ENCODE data around the gene LY6G6F. TPM values are rescaled to one million over a fixed set of nuclear protein-coding genes. Genes with fewer than 3 reads are reported as not detected.

Gene LY6G6F
- polyA plus RNA-seq, 1 of the 3 experiments (the other 2 are of a cell fraction): not detected

- Histone ChIP-seq H4K20me1 (ENCODE audit: insufficient read depth) (peaks cover 6% of the 10 kb centered on the region; the same call in 1 of the 2 replicates), H3K9ac (no peak overlapping the region), H3K27me3 (ENCODE audit: insufficient read depth) (no peaks in the 10 kb centered on the region), H3K4me1 (ENCODE audit: control insufficient read depth in 1 of 2, insufficient read depth in 2 of 2, low read depth in 1 of 2, low read length in 1 of 2) (peaks cover 11 to 12% of the 10 kb centered on the region in 2 experiments; a peak in 1 of 4 replicates), H3K4me3 (ENCODE audit: low read depth in 2 of 2, low read length in 1 of 2) (no peak overlapping the region), H3K9me2 (no peaks in the 10 kb centered on the region), H3K27ac (ENCODE audit: low read depth in 2 of 2, low read length in 1 of 2) (no peak overlapping the region), H3K36me3 (replicated peaks in 1 of 2; ENCODE audit: control insufficient read depth in 1 of 2, insufficient read depth in 2 of 2, low read length in 1 of 2) (peaks cover 23 to 28% of the 10 kb centered on the region in 2 experiments), H3K79me2 (ENCODE audit: insufficient read depth) (peaks cover 13% of the 10 kb centered on the region; the same call in 1 of the 2 replicates), H3F3A (replicated peaks; ENCODE audit: insufficient read depth) (peaks cover 12% of the 10 kb centered on the region), H3K9me3 (no peaks in the 10 kb centered on the region), H2AFZ (ENCODE audit: low read depth) (no peak overlapping the region), H3K4me2 (no peak overlapping the region)
- ChIA-PET POLR2A (interaction anchor here (0.5 kb wide), 1 partner anchor 107 kb away, joined by 3 read pairs; no protein-coding TSS in a partner anchor), CTCF (no interaction called here)
- WGBS (ENCODE audit: low lambda C conversion rate): 92% methylated on average over 12 of the region's 12 CpGs
- no peak for DNase-seq
- TF ChIP-seq POLR2AphosphoS5 (IDR thresholded peaks at IDR 0.05; ENCODE audit: low read depth, low read length) (no peak), CHD2 (IDR thresholded peaks at IDR 0.05; ENCODE audit: low read length, partially characterized antibody) (no peak), NRF1 (IDR thresholded peaks at IDR 0.05; ENCODE audit: low read depth, low read length) (no peak), ELF1 (IDR thresholded peaks at IDR 0.05) (no peak), REST (IDR thresholded peaks at IDR 0.05; ENCODE audit: low read depth, low read length) (no peak), FOXJ3 (CRISPR knock-in tag; IDR thresholded peaks at IDR 0.05) (no peak), RXRA (IDR thresholded peaks at IDR 0.05; ENCODE audit: borderline replicate concordance, low read depth) (no peak)
These were observed 19.1 kb downstream of the LY6G6F start for GRCh38 chr6:31725502-31726350.

GRCh38 chr6:31727034-31727716 is 20.5 kb downstream of the LY6G6F start:
- H3K9ac ChIP-seq: no peak overlapping the region
- peaks cover 13 to 14% of the 10 kb centered on the region in 2 experiments; a peak in 1 of 4 replicates for H3K4me1 ChIP-seq (ENCODE audit: control insufficient read depth in 1 of 2, insufficient read depth in 2 of 2, low read depth in 1 of 2, low read length in 1 of 2)
- H3K9me2 ChIP-seq: no peaks in the 10 kb centered on the region
- DNase-seq: no peak
- no peak for TF ChIP-seq YY1 (IDR thresholded peaks at IDR 0.05; ENCODE audit: low read depth)
- no peak for TF ChIP-seq GATA2 (CRISPR knock-in tag; IDR thresholded peaks at IDR 0.05)
- no peak for TF ChIP-seq RCOR1 (IDR thresholded peaks at IDR 0.05; ENCODE audit: low read length)
- no peak for TF ChIP-seq ELF1 (IDR thresholded peaks at IDR 0.05)
- no peak for TF ChIP-seq USF1 (IDR thresholded peaks at IDR 0.05; ENCODE audit: borderline replicate concordance, low read depth)
- TF ChIP-seq RXRA (IDR thresholded peaks at IDR 0.05; ENCODE audit: borderline replicate concordance, low read depth): no peak
- TF ChIP-seq PBX3 (IDR thresholded peaks at IDR 0.05): no peak
- TF ChIP-seq MAX (IDR thresholded peaks at IDR 0.05; ENCODE audit: low read depth): no peak
- no peak for TF ChIP-seq POLR2AphosphoS5 (IDR thresholded peaks at IDR 0.05; ENCODE audit: low read depth, low read length)
- H3K4me2 ChIP-seq: no peak overlapping the region
- peaks cover 37 to 39% of the 10 kb centered on the region in 2 experiments for H3K36me3 ChIP-seq (replicated peaks in 1 of 2; ENCODE audit: control insufficient read depth in 1 of 2, insufficient read depth in 2 of 2, low read length in 1 of 2)
- H4K20me1 ChIP-seq (ENCODE audit: insufficient read depth): peaks cover 9% of the 10 kb centered on the region; the same call in 1 of the 2 replicates
- peaks cover 27% of the 10 kb centered on the region for H3F3A ChIP-seq (replicated peaks; ENCODE audit: insufficient read depth)
- POLR2A ChIA-PET: no interaction called here
- no peak overlapping the region for H2AFZ ChIP-seq (ENCODE audit: low read depth)
- no peaks in the 10 kb centered on the region for H3K9me3 ChIP-seq
- peaks cover 22% of the 10 kb centered on the region; the same call in 1 of the 2 replicates for H3K79me2 ChIP-seq (ENCODE audit: insufficient read depth)
- no peak overlapping the region for H3K27ac ChIP-seq (ENCODE audit: low read depth in 2 of 2, low read length in 1 of 2)
- 94% methylated on average over 6 of the region's 7 CpGs for WGBS (ENCODE audit: low lambda C conversion rate)
- H3K27me3 ChIP-seq (ENCODE audit: insufficient read depth): no peaks in the 10 kb centered on the region
- no peak overlapping the region for H3K4me3 ChIP-seq (ENCODE audit: low read depth in 2 of 2, low read length in 1 of 2)
- CTCF ChIA-PET: interaction anchor here (1.5 to 7.3 kb wide), 4 partner anchors 13 to 103 kb away, joined by 6 to 45 read pairs (median 24); partner anchors contain the start of gene MSH5
